IMR-90 (cell line): ENCODE measurements around the gene GFOD2. TPM values are rescaled to one million over a fixed set of nuclear protein-coding genes. Genes with fewer than 3 reads are reported as not detected.

Source experiments
- ATAC-seq: fragments of 200-7000 bp; cut with Tn5 transposase; 2 replicates; pipeline ENCODE4 v1.9.1; 2020; ENCODE audit warnings: low read depth, mild to moderate bottlenecking, moderate library complexity
- BruUV-seq: library from RNA; stranded (reverse); fragments of 400-500 nt; replicated peaks from 2 replicates; lab custom pipeline; 2021; lab: Mats Ljungman, UMichigan
- CTCF ChIA-PET: fragments of 300-600 bp; formaldehyde crosslinking; extraction: SDS; loops from one replicate; lab custom pipeline; 2021; ENCODE audit warnings: antibody characterized with exemption; lab: Yijun Ruan, JAX
- POLR2A ChIA-PET: fragments of 300-600 bp; sonication (Branson Sonifier 250); formaldehyde crosslinking; loops from one replicate; lab custom pipeline; 2022; ENCODE audit warnings: antibody characterized with exemption; ENCODE audit not compliant: unreplicated experiment; lab: Charles Lee
- DNase-seq: peaks from one replicate; pipeline ENCODE4 v3.0.0; 2013
- H2AFZ ChIP-seq: replicated peaks from 2 replicates; pipeline ENCODE3; 2013; ENCODE audit warnings: low read length, mild to moderate bottlenecking; ENCODE audit not compliant: poor library complexity
- H2AK5ac ChIP-seq: 2 replicates; pipeline ENCODE4 v1.6.1; 2013; ENCODE audit warnings: low read depth, low read length, inconsistent platforms
- H2AK9ac ChIP-seq: replicated peaks from 2 replicates; pipeline ENCODE3; 2013; ENCODE audit warnings: mild to moderate bottlenecking, low read depth, low read length, moderate library complexity; ENCODE audit not compliant: poor library complexity
- H2BK120ac ChIP-seq: 2 replicates; pipeline ENCODE4 v1.6.1; 2013; ENCODE audit warnings: low read depth, low read length, inconsistent platforms
- H2BK15ac ChIP-seq: 3 replicates; pipeline ENCODE4 v1.6.1; 2013; ENCODE audit warnings: low read depth, low read length, inconsistent platforms
- H2BK20ac ChIP-seq: 2 replicates; pipeline ENCODE4 v1.6.1; 2013; ENCODE audit warnings: low read depth, mild to moderate bottlenecking, inconsistent platforms, low read length, moderate library complexity
- H2BK5ac ChIP-seq: 2 replicates; pipeline ENCODE4 v1.6.1; 2013; ENCODE audit warnings: mild to moderate bottlenecking, low read depth, low read length, inconsistent platforms; ENCODE audit not compliant: poor library complexity, severe bottlenecking
- H3K14ac ChIP-seq: replicated peaks from 2 replicates; pipeline ENCODE4 v1.6.1; 2013; ENCODE audit warnings: low read depth, low read length, inconsistent platforms
- H3K18ac ChIP-seq: 2 replicates; pipeline ENCODE4 v1.6.1; 2013; ENCODE audit warnings: low read depth, low read length, control low read depth
- H3K23ac ChIP-seq: 2 replicates; pipeline ENCODE4 v1.6.1; 2013; ENCODE audit warnings: low read depth, low read length, inconsistent platforms
- H3K27ac ChIP-seq: 2 replicates; pipeline ENCODE4 v1.5.1; 2013; ENCODE audit warnings: mild to moderate bottlenecking, control low read depth, low read length; ENCODE audit not compliant: insufficient read depth
- H3K27me3 ChIP-seq: 2 replicates; pipeline ENCODE4 v1.6.1; 2013; ENCODE audit warnings: low read length; ENCODE audit not compliant: control insufficient read depth, insufficient read depth
- H3K36me3 ChIP-seq: 2 replicates; pipeline ENCODE4 v1.6.1; 2013; ENCODE audit warnings: low read length, mixed read lengths; ENCODE audit not compliant: control insufficient read depth, insufficient read depth
- H3K4ac ChIP-seq: 2 replicates; pipeline ENCODE4 v1.6.1; 2013; ENCODE audit warnings: low read depth, low read length, inconsistent platforms
- H3K4me1 ChIP-seq: 2 replicates; pipeline ENCODE4 v1.6.1; 2013; ENCODE audit warnings: low read length, mixed read lengths; ENCODE audit not compliant: control insufficient read depth, insufficient read depth
- H3K4me2 ChIP-seq: 2 replicates; pipeline ENCODE4 v1.6.1; 2013; ENCODE audit warnings: low read depth, mild to moderate bottlenecking, control low read depth, low read length, moderate library complexity
- H3K4me3 ChIP-seq: 2 replicates; pipeline ENCODE4 v1.5.1; 2013; ENCODE audit warnings: low read depth, mild to moderate bottlenecking, control low read depth, low read length, moderate library complexity; ENCODE audit not compliant: insufficient read depth
- H3K56ac ChIP-seq: 2 replicates; pipeline ENCODE4 v1.6.1; 2013; ENCODE audit warnings: low read length, inconsistent platforms; ENCODE audit not compliant: insufficient read depth; ENCODE audit errors: extremely low read depth
- H3K79me1 ChIP-seq, 2 experiments: 2 replicates each; pipeline ENCODE4 v1.6.1; 2013; ENCODE audit warnings: low read length in 2 of 2, inconsistent platforms in 1 of 2, low read depth in 1 of 2
- H3K9ac ChIP-seq: 2 replicates; pipeline ENCODE4 v1.6.1; 2013; ENCODE audit warnings: low read depth, low read length, control low read depth
- H3K9me1 ChIP-seq: 2 replicates; pipeline ENCODE4 v1.6.1; 2013; ENCODE audit warnings: low read length, inconsistent platforms; ENCODE audit not compliant: insufficient read depth
- H3K9me3 ChIP-seq: 2 replicates; pipeline ENCODE4 v1.6.1; 2013; ENCODE audit warnings: low read length; ENCODE audit not compliant: control insufficient read depth, insufficient read depth
- H4K20me1 ChIP-seq: 2 replicates; pipeline ENCODE4 v1.6.1; 2013; ENCODE audit warnings: low read length, inconsistent platforms; ENCODE audit not compliant: insufficient read depth
- H4K5ac ChIP-seq: 2 replicates; pipeline ENCODE4 v1.6.1; 2013; ENCODE audit warnings: mild to moderate bottlenecking, low read depth, low read length, control low read depth
- H4K8ac ChIP-seq, 2 experiments: 2 replicates each; pipeline ENCODE4 v1.6.1; 2013; ENCODE audit warnings: low read depth in 2 of 2, low read length in 2 of 2, control low read depth in 1 of 2, inconsistent platforms in 1 of 2
- H4K91ac ChIP-seq: 2 replicates; pipeline ENCODE4 v1.6.1; 2013; ENCODE audit warnings: low read depth, low read length, inconsistent platforms; ENCODE audit not compliant: insufficient read depth
- CEBPB ChIP-seq: IDR thresholded peaks from 2 replicates; pipeline ENCODE4 v1.6.1; 2012; ENCODE audit warnings: low read depth, low read length, improper control_type of control experiment
- FOS ChIP-seq: fragments of 150-350 bp; IDR thresholded peaks from 2 replicates; pipeline ENCODE4 v1.6.1; 2016; ENCODE audit warnings: low read depth, low read length
- MXI1 ChIP-seq: IDR thresholded peaks from 2 replicates; pipeline ENCODE4 v1.6.1; 2012; ENCODE audit warnings: low read depth, mild to moderate bottlenecking, low read length, moderate library complexity, borderline replicate concordance
- RAD21 ChIP-seq: IDR thresholded peaks from 2 replicates; pipeline ENCODE4 v1.6.1; 2012; ENCODE audit warnings: low read length, improper control_type of control experiment
- RFX5 ChIP-seq: IDR thresholded peaks from 2 replicates; pipeline ENCODE4 v1.8.0; 2012; ENCODE audit warnings: low read depth, mild to moderate bottlenecking, low read length, moderate library complexity
- WGBS, 2 experiments: methylation state at CpG; one replicate each; pipeline versions ENCODE4 v1.1.5 to v1.1.7; 2013; ENCODE audit warnings: missing lambda C conversion rate in 2 of 2; ENCODE audit not compliant: insufficient read length in 1 of 2; ENCODE audit errors: extremely low coverage in 2 of 2; 5-methylcytosine and 5-hydroxymethylcytosine counted together
- dilution Hi-C: fragments of 300-500 bp; cut with HindIII; formaldehyde crosslinking; loops from one replicate; pipeline ENCODE4 v1.14.3; 2018; ENCODE audit warnings: low sequenced_read_pairs; ENCODE audit not compliant: unreplicated experiment
- in situ Hi-C: fragments of 300-500 bp; cut with MboI; formaldehyde crosslinking; loops from 3 replicates; pipeline ENCODE4 v1.14.3; 2019; ENCODE audit warnings: low sequenced_read_pairs, inconsistent platforms, mixed read lengths
- intact Hi-C: fragments of 100-400 bp; cut with micrococcal nuclease; formaldehyde crosslinking; loops from 2 replicates; pipeline ENCODE4 v1.10.0; 2022
- polyA plus RNA-seq, 3 experiments: library from polyadenylated mRNA; depleted of rRNA; stranded (reverse); fragments of >200 nt; gene quantifications; 2 replicates each; pipeline ENCODE4 v1.2.3, GENCODE V29; 2012; ENCODE audit warnings: low replicate concordance in 1 of 3
- total RNA-seq: library from RNA; depleted of rRNA; stranded (reverse); fragments of >200 nt; gene quantifications from 2 replicates; pipeline ENCODE4 v1.2.3, GENCODE V29; 2012

The GFOD2 gene
- total and polyA plus RNA-seq, 2 of the 4 experiments (the other 2 are of a cell fraction): 12.3 to 18.1 TPM

- no peak for ATAC-seq
- 100% methylated on average over 1 of the region's 6 CpGs; no CpG with 5 or more reads in 1 of the 2 experiments for WGBS, 2 experiments
- Histone ChIP-seq H3K4me1 (peaks cover 16% of the 10 kb centered on the region), H3K9me1 (peaks cover 3% of the 10 kb centered on the region), H4K8ac (no peak overlapping the region), H2AK5ac (no peak overlapping the region), H3K27ac (no peak overlapping the region), H2BK20ac (no peak overlapping the region), H3K14ac (no peak overlapping the region), H2BK15ac (no peak overlapping the region), H3K79me1 (peaks cover 8 to 24% of the 10 kb centered on the region in 2 experiments), H2AFZ (no peak overlapping the region), H4K91ac (no peak overlapping the region), H3K36me3 (peaks cover 2% of the 10 kb centered on the region; the same call in 1 of the 2 replicates), H3K9ac (no peak overlapping the region), H3K4me3 (no peak overlapping the region), H4K20me1 (peaks cover 4% of the 10 kb centered on the region), H3K27me3 (no peaks in the 10 kb centered on the region), H3K4me2 (no peak overlapping the region), H3K23ac (no peak overlapping the region), H2AK9ac (no peak overlapping the region), H2BK120ac (no peak overlapping the region), H3K18ac (no peak overlapping the region), H2BK5ac (no peak overlapping the region), H3K9me3 (no peaks in the 10 kb centered on the region), H3K56ac (no peak overlapping the region), H4K5ac (no peak overlapping the region), H3K4ac (no peak overlapping the region)
- no peak for TF ChIP-seq RFX5
- TF ChIP-seq RAD21: no peak
- TF ChIP-seq CEBPB: no peak
- TF ChIP-seq MXI1: no peak
- no peak for TF ChIP-seq FOS
- POLR2A ChIA-PET: no interaction called here
- CTCF ChIA-PET: interaction anchor here (1.5 kb wide), 1 partner anchor 142 kb away, joined by 4 read pairs; no protein-coding TSS in a partner anchor
- in situ Hi-C loops: loop anchor here (10.0 kb wide), 1 partner anchor 139 kb away; the partner anchor contains the start of gene RIPOR1
- DNase-seq: no peak
- dilution Hi-C loops: no loop called here
- intact Hi-C loops: no loop called here
- BruUV-seq: no TSS peak
Observed at GRCh38 chr16:67663877-67664222, 55.3 kb downstream of the GFOD2 start.
